ENCODE data around the gene ASXL3. TPM values are rescaled to one million over a fixed set of nuclear protein-coding genes. Genes with fewer than 3 reads are reported as not detected.

ASXL3 gene
- total RNA-seq, 1 experiment from 2014 or later, result 0.07 TPM

DNA sequence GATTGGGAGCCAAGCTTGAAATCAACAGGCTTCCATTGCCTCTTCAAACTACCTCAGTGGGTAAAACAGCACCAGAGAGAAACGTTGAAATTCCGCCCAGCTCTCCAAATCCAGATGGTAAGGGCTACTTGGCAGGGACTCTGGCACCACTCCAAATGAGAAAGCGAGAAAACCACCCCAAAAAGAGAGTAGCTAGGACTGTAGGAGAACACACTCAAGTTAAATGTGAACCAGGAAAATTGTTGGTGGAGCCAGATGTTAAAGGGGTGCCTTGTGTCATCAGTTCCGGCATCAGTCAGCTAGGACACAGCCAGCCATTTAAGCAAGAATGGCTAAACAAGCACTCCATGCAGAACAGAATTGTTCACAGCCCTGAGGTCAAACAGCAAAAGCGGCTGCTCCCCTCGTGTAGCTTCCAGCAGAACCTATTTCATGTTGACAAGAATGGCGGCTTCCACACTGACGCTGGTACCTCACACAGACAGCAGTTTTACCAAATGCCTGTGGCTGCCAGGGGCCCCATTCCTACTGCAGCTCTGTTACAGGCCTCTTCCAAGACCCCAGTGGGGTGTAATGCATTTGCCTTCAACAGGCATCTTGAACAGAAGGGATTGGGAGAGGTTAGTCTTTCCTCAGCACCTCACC lies 167.3 kb downstream of the ASXL3 start:
- no peak for DNase-seq
- H3K27me3 ChIP-seq (ENCODE audit: control insufficient read depth, insufficient read depth, low read length), result no peaks in the 10 kb centered on the region

DNA sequence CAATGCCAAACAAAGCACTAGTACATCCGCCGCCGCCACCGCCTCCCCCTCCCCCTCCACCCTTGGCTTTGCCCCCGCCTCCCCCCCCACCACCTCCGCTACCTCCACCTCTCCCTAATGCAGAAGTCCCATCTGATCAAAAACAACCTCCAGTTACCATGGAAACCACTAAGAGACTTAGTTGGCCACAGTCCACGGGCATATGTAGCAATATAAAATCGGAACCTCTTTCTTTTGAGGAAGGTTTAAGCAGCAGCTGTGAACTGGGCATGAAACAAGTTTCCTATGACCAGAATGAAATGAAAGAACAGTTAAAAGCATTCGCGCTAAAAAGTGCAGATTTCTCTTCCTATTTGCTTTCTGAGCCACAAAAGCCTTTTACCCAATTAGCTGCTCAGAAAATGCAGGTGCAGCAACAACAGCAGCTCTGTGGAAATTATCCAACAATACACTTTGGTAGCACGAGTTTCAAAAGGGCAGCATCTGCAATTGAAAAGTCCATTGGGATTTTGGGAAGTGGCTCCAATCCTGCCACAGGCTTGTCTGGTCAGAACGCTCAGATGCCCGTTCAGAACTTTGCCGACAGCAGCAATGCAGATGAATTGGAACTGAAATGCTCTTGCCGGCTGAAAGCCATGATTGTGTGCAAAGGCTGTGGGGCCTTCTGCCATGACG lies 168.0 kb downstream of the ASXL3 start:
- H3K4me3 ChIP-seq (ENCODE audit: insufficient read depth, low read depth, low read length), result no peak overlapping the region
- DNase-seq, result no peak
- H3K36me3 ChIP-seq (replicated peaks; ENCODE audit: control insufficient read depth, insufficient read depth, low read length), result no peaks in the 10 kb centered on the region
- no peaks in the 10 kb centered on the region for H3K27me3 ChIP-seq (ENCODE audit: control insufficient read depth, insufficient read depth, low read length)

More for the DNA sequence above, 167.3 kb downstream of the ASXL3 start:
- no peaks in the 10 kb centered on the region for H3K36me3 ChIP-seq (replicated peaks; ENCODE audit: control insufficient read depth, insufficient read depth, low read length)
- no peak overlapping the region for H3K4me3 ChIP-seq (ENCODE audit: insufficient read depth, low read depth, low read length)

DNA sequence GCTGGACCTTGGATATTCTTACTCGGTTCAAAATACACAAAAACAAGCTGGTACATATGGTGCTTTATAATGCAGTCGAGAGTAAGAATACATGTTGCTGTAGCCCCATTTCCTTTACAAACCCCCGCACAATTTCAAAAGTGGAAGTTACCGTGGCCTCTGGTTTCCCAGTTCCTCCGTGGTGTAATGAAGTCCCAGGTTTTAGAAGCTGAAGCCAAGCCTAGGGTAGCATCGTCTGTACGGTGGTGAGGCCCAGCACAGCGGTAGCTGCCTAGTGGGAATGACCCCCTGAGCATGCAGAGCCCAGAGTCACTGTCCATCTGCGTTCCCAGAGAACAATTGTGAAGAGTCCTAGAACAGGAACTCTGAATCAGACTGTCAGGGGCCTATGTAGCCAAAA lies 171.8 kb downstream of the ASXL3 start:
- no peak overlapping the region for H3K4me3 ChIP-seq (ENCODE audit: insufficient read depth, low read depth, low read length)
- H3K36me3 ChIP-seq (replicated peaks; ENCODE audit: control insufficient read depth, insufficient read depth, low read length), result no peaks in the 10 kb centered on the region
- DNase-seq, result no peak
- no peaks in the 10 kb centered on the region for H3K27me3 ChIP-seq (ENCODE audit: control insufficient read depth, insufficient read depth, low read length)

DNA sequence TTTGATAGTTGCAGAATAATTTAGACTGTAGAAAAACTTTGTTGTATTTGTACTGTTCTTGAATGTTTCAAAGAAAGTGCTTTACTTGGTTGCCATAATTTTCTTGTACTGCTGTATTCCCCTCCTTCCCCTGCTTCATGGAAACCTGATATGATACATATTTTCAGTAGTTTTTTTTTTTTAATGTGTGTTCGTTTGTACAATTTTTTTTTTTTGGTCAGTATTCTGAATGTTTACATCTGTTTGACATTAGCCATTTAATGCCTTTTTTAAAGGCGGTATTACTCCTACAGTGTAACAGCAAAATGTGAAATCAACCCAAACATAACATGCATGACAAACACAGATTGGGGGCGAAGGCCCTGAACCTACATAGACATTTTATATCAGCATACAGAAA lies 172.3 kb downstream of the ASXL3 start:
- H3K27me3 ChIP-seq (ENCODE audit: control insufficient read depth, insufficient read depth, low read length), result no peaks in the 10 kb centered on the region
- H3K4me3 ChIP-seq (ENCODE audit: insufficient read depth, low read depth, low read length), result no peak overlapping the region
- H3K36me3 ChIP-seq (replicated peaks; ENCODE audit: control insufficient read depth, insufficient read depth, low read length), result no peaks in the 10 kb centered on the region
- DNase-seq, result no peak

DNA sequence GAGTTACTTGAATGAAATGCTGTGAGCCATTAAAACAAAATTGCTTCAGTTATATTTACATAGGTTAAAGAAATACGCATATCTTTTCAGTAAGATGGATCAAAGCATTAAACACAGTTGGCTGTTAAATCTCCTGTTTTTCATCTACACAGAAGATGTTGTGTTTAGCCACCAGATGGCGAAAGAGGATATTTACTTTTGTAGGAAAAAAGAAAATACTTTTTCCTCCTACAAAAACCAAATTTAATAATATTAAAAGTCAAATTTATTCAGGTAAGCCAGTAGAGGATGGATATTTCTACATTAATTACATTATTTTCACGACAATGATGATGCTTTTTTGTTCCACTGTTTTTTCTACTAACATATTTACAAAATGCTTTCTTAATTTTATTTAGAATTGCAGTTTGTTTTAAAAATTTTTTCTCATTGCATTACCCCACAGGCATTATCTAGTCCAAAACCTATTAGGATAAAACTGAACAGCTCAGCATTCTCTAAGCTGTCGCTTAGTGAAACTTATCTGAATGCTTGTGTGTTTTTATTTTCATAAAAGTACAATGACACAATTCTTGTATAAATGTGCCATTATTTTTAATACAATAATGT lies 173.7 kb downstream of the ASXL3 start:
- Histone ChIP-seq H3K4me3 (ENCODE audit: insufficient read depth, low read depth, low read length) (no peak overlapping the region), H3K36me3 (replicated peaks; ENCODE audit: control insufficient read depth, insufficient read depth, low read length) (no peaks in the 10 kb centered on the region), H3K27me3 (ENCODE audit: control insufficient read depth, insufficient read depth, low read length) (no peaks in the 10 kb centered on the region)
- no peak for DNase-seq

DNA sequence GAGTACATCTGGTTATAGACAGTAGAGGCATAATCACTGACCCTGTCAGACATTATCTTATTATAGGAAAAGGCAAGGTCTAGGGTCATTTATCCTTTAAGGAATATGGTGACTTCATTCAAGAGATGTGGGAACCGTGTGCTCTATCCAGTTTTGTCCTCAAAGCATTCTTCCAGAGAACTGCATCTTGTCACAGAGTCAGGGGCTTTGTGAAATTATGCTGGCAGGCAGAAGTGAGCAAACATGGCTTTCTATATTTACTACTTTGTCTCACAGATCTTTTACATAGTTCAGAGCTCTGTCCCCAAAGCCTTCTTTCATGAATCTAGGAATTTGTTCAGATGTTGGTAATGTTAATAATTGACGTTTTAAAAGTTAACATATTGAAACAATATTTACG lies 177.4 kb downstream of the ASXL3 start:
- H3K4me3 ChIP-seq (ENCODE audit: insufficient read depth, low read depth, low read length), result no peak overlapping the region
- no peaks in the 10 kb centered on the region for H3K27me3 ChIP-seq (ENCODE audit: control insufficient read depth, insufficient read depth, low read length)
- no peaks in the 10 kb centered on the region for H3K36me3 ChIP-seq (replicated peaks; ENCODE audit: control insufficient read depth, insufficient read depth, low read length)
- DNase-seq, result no peak

DNA sequence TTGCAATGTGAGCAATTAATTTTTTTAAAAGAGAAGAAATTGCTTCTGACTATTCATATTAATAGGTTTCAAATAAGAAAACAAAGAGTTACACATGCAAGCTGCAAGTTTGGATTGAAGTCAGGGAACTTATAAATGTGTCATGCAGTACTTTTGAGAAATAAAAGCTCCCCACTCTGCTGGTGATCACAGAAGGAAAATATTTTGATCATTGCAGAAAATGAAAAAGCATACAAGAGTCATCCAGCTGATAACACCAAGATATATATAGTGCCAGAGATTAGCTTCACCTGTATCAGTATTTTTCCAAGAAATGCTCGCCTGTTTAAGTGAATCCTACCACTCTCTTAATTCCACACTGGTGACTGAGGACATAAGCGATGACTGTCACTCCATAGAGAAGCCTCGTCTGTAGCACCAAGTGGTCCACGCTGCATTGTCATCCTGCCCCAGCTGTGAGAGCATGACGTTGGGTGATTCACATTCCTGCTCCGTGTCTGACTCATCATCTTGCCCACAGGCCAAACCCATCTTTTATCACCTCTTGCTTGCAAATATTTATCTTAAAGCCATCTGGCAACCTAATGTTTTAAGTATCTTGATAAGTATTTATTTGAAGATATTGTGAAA lies 178.0 kb downstream of the ASXL3 start:
- no peaks in the 10 kb centered on the region for H3K27me3 ChIP-seq (ENCODE audit: control insufficient read depth, insufficient read depth, low read length)
- no peak overlapping the region for H3K4me3 ChIP-seq (ENCODE audit: insufficient read depth, low read depth, low read length)
- H3K36me3 ChIP-seq (replicated peaks; ENCODE audit: control insufficient read depth, insufficient read depth, low read length), result no peaks in the 10 kb centered on the region
- no peak for DNase-seq

DNA sequence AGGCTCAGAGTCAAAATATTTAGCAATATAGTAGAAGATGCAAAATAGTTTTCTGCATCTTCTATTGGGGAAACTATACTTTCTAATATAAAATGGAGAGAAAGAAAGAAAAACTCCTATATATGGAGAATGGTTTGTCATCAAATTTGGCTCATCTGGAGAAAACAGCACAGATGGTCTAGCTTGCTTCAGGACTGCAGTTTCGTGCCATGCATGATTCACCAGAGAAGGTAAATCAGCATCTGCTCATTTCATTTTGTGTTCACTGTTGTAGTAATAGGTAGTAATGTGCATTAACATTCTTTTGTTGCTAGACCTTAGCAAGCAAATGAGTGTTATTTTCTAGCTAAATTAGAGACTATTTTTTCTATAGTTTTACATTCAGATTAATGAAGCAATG lies 179.0 kb downstream of the ASXL3 start:
- H3K27me3 ChIP-seq (ENCODE audit: control insufficient read depth, insufficient read depth, low read length), result no peaks in the 10 kb centered on the region
- no peak for DNase-seq
- H3K4me3 ChIP-seq (ENCODE audit: insufficient read depth, low read depth, low read length), result no peak overlapping the region

DNA sequence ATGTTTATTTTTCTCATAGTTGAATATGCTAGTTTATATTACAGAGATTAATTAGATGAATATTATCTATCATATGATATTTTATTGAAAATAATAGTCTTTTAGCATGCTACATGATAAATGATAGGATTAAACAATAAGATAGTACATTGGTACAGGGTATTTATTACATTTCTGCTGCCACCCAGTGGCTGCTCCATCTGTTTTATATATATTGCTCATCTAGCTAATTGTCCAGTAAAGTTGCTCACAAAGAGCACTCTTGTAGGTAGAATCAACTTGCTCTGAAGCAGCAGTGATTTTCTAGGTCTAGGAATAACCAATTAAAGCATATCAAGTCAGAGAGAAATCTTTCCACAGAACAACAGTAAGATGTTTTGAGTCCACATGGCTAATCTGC lies 183.3 kb downstream of the ASXL3 start:
- Histone ChIP-seq H3K36me3 (replicated peaks; ENCODE audit: control insufficient read depth, insufficient read depth, low read length) (no peaks in the 10 kb centered on the region), H3K27me3 (ENCODE audit: control insufficient read depth, insufficient read depth, low read length) (no peaks in the 10 kb centered on the region), H3K4me3 (ENCODE audit: insufficient read depth, low read depth, low read length) (no peak overlapping the region)
- no peak for DNase-seq

More for the DNA sequence above, 179.0 kb downstream of the ASXL3 start:
- no peaks in the 10 kb centered on the region for H3K36me3 ChIP-seq (replicated peaks; ENCODE audit: control insufficient read depth, insufficient read depth, low read length)

DNA sequence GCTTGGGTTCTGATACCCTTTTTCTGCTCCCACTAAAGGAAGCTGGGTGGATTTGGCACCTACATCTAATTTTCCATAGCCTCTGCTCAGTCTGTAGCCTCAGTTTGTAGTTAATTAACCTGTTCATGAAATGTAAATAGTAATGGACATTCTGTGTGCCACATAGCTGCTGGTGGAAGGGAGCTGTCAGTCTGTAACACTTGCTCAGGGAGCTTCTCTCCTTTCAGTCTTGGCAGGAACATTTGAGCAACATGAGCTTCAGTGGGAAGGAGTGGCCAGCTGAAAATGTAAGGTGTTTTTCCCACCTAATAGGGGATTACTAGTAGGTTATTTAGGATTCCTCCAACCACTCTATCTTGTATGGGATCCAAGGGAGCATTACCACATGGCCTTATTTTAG lies 203.4 kb downstream of the ASXL3 start:
- no peaks in the 10 kb centered on the region for H3K36me3 ChIP-seq (replicated peaks; ENCODE audit: control insufficient read depth, insufficient read depth, low read length)
- no peaks in the 10 kb centered on the region for H3K27me3 ChIP-seq (ENCODE audit: control insufficient read depth, insufficient read depth, low read length)
- DNase-seq, result no peak
- no peak overlapping the region for H3K4me3 ChIP-seq (ENCODE audit: insufficient read depth, low read depth, low read length)

Other genes with a start within 250 kb of the ASXL3 start
- gene CCDC178, start 137.5 kb upstream of the ASXL3 start, total RNA-seq (2014; rRNA removed; shearing (Covaris generic)), result not detected in 2 replicates